A549 (cell line): ENCODE data around the gene ZNRF3. TPM values are rescaled to one million over a fixed set of nuclear protein-coding genes. Genes with fewer than 3 reads are reported as not detected.
A peak's percentile ranks its signal among the peaks of the same experiment; 100 is the strongest.

ENCODE experiments used
- ATAC-seq, 2 experiments: fragments of 200-7000 bp in 1 of 2; fragments of >200 bp in 1 of 2; cut with Nextera tagmentation in 1 of 2; cut with Tn5 transposase in 1 of 2; 3 replicates each; pipeline versions ENCODE4 v1.8.0 to v1.9.1; 2018 to 2020; ENCODE audit warnings: mild to moderate bottlenecking in 1 of 2, moderate library complexity in 1 of 2
- CTCF ChIA-PET: fragments of 300-600 bp; sonication (Branson Sonifier 250); formaldehyde crosslinking; extraction: SDS; loops from one replicate; lab custom pipeline; 2021; ENCODE audit warnings: antibody characterized with exemption, inconsistent platforms; lab: Yijun Ruan, JAX
- POLR2A ChIA-PET: fragments of 350-600 bp; formaldehyde crosslinking; extraction: SDS; loops from one replicate; lab custom pipeline; 2021; ENCODE audit warnings: antibody characterized with exemption, inconsistent platforms; lab: Yijun Ruan, JAX
- DNase-seq, 2 experiments: peaks; one replicate each; pipeline versions ENCODE4 v3.0.0 to v3.0.0-alpha.2; 2011 to 2016; ENCODE audit warnings: low read depth in 1 of 2, low spot score in 1 of 2
- FAIRE-seq: peaks from 2 replicates; lab custom pipeline; 2011; peaks lifted over from hg19 to GRCh38; lab: Jason Lieb, UNC
- H3K27ac ChIP-seq, 2 experiments: fragments of >200 bp; sonication (Bioruptor Twin); formaldehyde crosslinking; 3 replicates each; pipeline ENCODE4 v1.5.1; 2016 to 2017
- H3K4me1 ChIP-seq: fragments of >200 bp; sonication (Bioruptor Twin); formaldehyde crosslinking; 3 replicates; pipeline ENCODE4 v1.6.1; 2016
- H3K4me2 ChIP-seq: fragments of >200 bp; sonication (Bioruptor Twin); formaldehyde crosslinking; 3 replicates; pipeline ENCODE4 v1.6.1; 2016
- H3K4me3 ChIP-seq: fragments of >200 bp; sonication (Bioruptor Twin); formaldehyde crosslinking; 3 replicates; pipeline ENCODE4 v1.5.1; 2016
- H3K9me3 ChIP-seq: fragments of >200 bp; sonication (Bioruptor Twin); formaldehyde crosslinking; 3 replicates; pipeline ENCODE4 v1.6.1; 2016
- BHLHE40 ChIP-seq: IDR thresholded peaks from 2 replicates; pipeline ENCODE4 v1.6.1; 2012; ENCODE audit warnings: low read depth, low read length, inconsistent platforms
- CBX2 ChIP-seq: fragments of 200-600 bp; sonication (generic); IDR thresholded peaks from 2 replicates; pipeline ENCODE4 v1.6.1; 2016; ENCODE audit warnings: low read depth, mild to moderate bottlenecking, borderline replicate concordance
- E2F6 ChIP-seq: IDR thresholded peaks from 2 replicates; pipeline ENCODE4 v1.6.1; 2012; ENCODE audit warnings: low read depth, borderline replicate concordance
- EHF ChIP-seq: fragments of 250-450 bp; sonication (Bioruptor Pico); IDR thresholded peaks from 2 replicates; pipeline ENCODE4 v1.5.0; 2020; ENCODE audit warnings: mild to moderate bottlenecking
- EHMT2 ChIP-seq: fragments of 200-600 bp; sonication (generic); IDR thresholded peaks from 2 replicates; pipeline ENCODE4 v1.6.1; 2016; ENCODE audit warnings: antibody characterized with exemption, low read depth, mild to moderate bottlenecking, moderate library complexity
- FOSB ChIP-seq: fragments of 250-450 bp; sonication (Bioruptor Pico); IDR thresholded peaks from 2 replicates; pipeline ENCODE4 v1.5.0; 2020; ENCODE audit warnings: mild to moderate bottlenecking, moderate library complexity
- GATA3 ChIP-seq: IDR thresholded peaks from 2 replicates; pipeline ENCODE4 v1.6.1; 2012; ENCODE audit warnings: borderline replicate concordance
- HOXB13 ChIP-seq: fragments of 250-450 bp; sonication (Bioruptor Pico); IDR thresholded peaks from 2 replicates; pipeline ENCODE4 v1.5.0; 2020; ENCODE audit warnings: low read depth, mild to moderate bottlenecking, moderate library complexity
- HOXB5 ChIP-seq: fragments of 250-450 bp; sonication (Bioruptor Pico); IDR thresholded peaks from 2 replicates; pipeline ENCODE4 v1.5.0; 2020; ENCODE audit warnings: mild to moderate bottlenecking, moderate library complexity
- JUN ChIP-seq, 2 experiments: fragments of >200 bp; sonication (Bioruptor Twin); formaldehyde crosslinking; IDR thresholded peaks; 2 replicates in 1 of 2; 3 replicates in 1 of 2; pipeline ENCODE4 v1.6.1; 2016 to 2017
- JUNB ChIP-seq: fragments of >200 bp; sonication (Bioruptor Twin); formaldehyde crosslinking; IDR thresholded peaks from 2 replicates; pipeline ENCODE4 v1.6.1; 2016
- KDM1A ChIP-seq: fragments of 200-600 bp; sonication (generic); IDR thresholded peaks from 2 replicates; pipeline ENCODE4 v1.6.1; 2016; ENCODE audit warnings: low read depth, mild to moderate bottlenecking
- MAFK ChIP-seq: fragments of 450-650 bp; IDR thresholded peaks from 2 replicates; pipeline ENCODE4 v1.6.1; 2014; ENCODE audit not compliant: partially characterized antibody
- MAX ChIP-seq: IDR thresholded peaks from 2 replicates; pipeline ENCODE4 v1.6.1; 2012
- NR3C1 ChIP-seq: fragments of >200 bp; sonication (Bioruptor Twin); formaldehyde crosslinking; IDR thresholded peaks from 3 replicates; pipeline ENCODE4 v1.6.1; 2017
- PBX3 ChIP-seq: IDR thresholded peaks from 2 replicates; pipeline ENCODE4 v1.6.1; 2012
- PHF8 ChIP-seq: fragments of 200-600 bp; sonication (generic); IDR thresholded peaks from 2 replicates; pipeline ENCODE4 v1.6.1; 2016; ENCODE audit warnings: low read depth, mild to moderate bottlenecking, antibody characterized with exemption, moderate library complexity, borderline replicate concordance
- RCOR1 ChIP-seq: fragments of 150-350 bp; IDR thresholded peaks from 2 replicates; pipeline ENCODE4 v1.6.1; 2014; ENCODE audit warnings: antibody characterized with exemption, low read length, low read depth
- REST ChIP-seq: fragments of 200-600 bp; sonication (generic); IDR thresholded peaks from 2 replicates; pipeline ENCODE4 v1.6.1; 2016; ENCODE audit warnings: antibody characterized with exemption, mild to moderate bottlenecking, moderate library complexity
- RFX5 ChIP-seq: fragments of 450-650 bp; IDR thresholded peaks from 2 replicates; pipeline ENCODE4 v1.7.1; 2014; ENCODE audit warnings: antibody characterized with exemption, mild to moderate bottlenecking, moderate library complexity
- SREBF2 ChIP-seq: fragments of 450-650 bp; IDR thresholded peaks from 2 replicates; pipeline ENCODE4 v1.6.1; 2014; ENCODE audit warnings: mild to moderate bottlenecking, moderate library complexity
- TP53 ChIP-seq: fragments of 250-450 bp; sonication (Bioruptor Pico); IDR thresholded peaks from 2 replicates; pipeline ENCODE4 v1.5.0; 2021; ENCODE audit warnings: mild to moderate bottlenecking, moderate library complexity
- WGBS: methylation state at CpG from one replicate; pipeline ENCODE4 v1.1.6; 2017; ENCODE audit errors: missing lambda C conversion rate; 5-methylcytosine and 5-hydroxymethylcytosine counted together
- polyA plus RNA-seq, 4 experiments: library from polyadenylated mRNA; depleted of rRNA in 3 of 4; stranded (reverse); fragments of >200 nt; fragmentation: RNase III in 1 of 4; extraction: RNeasy Plus Mini Kit Qiagen cat#74134 plus additional on column Dnase treatment in 1 of 4; gene quantifications; 2 replicates in 3 of 4; 3 replicates in 1 of 4; pipeline ENCODE4 v1.2.3, GENCODE V29; 2011 to 2017

The ZNRF3 gene
- polyA plus RNA-seq, 2 of the 4 experiments (the other 2 are of a cell fraction): 4.6 to 6.9 TPM

GRCh38 chr22:28903080-28903479, 19.7 kb downstream of the ZNRF3 start:
- Histone ChIP-seq H3K4me2 (no peak overlapping the region), H3K4me3 (no peak overlapping the region), H3K4me1 (peaks cover 33% of the 10 kb centered on the region; the same call in 2 of the 3 replicates), H3K9me3 (no peaks in the 10 kb centered on the region), H3K27ac (no peak overlapping the region)
- ATAC-seq (no peak), FAIRE-seq (no peak), DNase-seq (no peak)
- TF ChIP-seq HOXB13 (CRISPR knock-in tag) (no peak), TP53 (CRISPR knock-in tag) (no peak), MAFK (no peak), EHF (CRISPR knock-in tag) (no peak), PBX3 (no peak), SREBF2 (no peak), MAX (no peak), RFX5 (no peak)
- CTCF ChIA-PET: interaction anchor here (0.7 to 1.2 kb wide), 2 partner anchors 20 to 23 kb away, joined by 3 read pairs; no protein-coding TSS in a partner anchor
- WGBS: 91% methylated on average over 11 of the region's 11 CpGs
- POLR2A ChIA-PET: no interaction called here

- POLR2A ChIA-PET: no interaction called here
- no peak overlapping the region for H3K4me2 ChIP-seq
- WGBS: 89% methylated on average over 6 of the region's 6 CpGs
Measured at GRCh38 chr22:28903729-28904128, 20.4 kb downstream of the ZNRF3 start.

More at GRCh38 chr22:28903729-28904128, 20.4 kb downstream of the ZNRF3 start:
- no peak for ATAC-seq
- CTCF ChIA-PET: interaction anchor here (0.9 kb wide), 1 partner anchor 11 kb away, joined by 3 read pairs; no protein-coding TSS in a partner anchor
- TF ChIP-seq FOSB (CRISPR knock-in tag) (no peak), JUNB (no peak), JUN (IDR thresholded peaks at IDR 0.05) (no peak), HOXB5 (no peak), CBX2 (no peak), RCOR1 (no peak), E2F6 (no peak), PHF8 (no peak), GATA3 (no peak), EHMT2 (no peak), BHLHE40 (no peak), HOXB13 (CRISPR knock-in tag) (no peak), EHF (CRISPR knock-in tag) (no peak), REST (no peak), KDM1A (no peak), PBX3 (no peak), MAX (no peak), NR3C1 (no peak)
- peaks cover 37% of the 10 kb centered on the region for H3K4me1 ChIP-seq
- peak overlapping the region in 1 of 2 experiments; percentile 54; a peak in 1 of 6 replicates for H3K27ac ChIP-seq
- H3K4me3 ChIP-seq: no peak overlapping the region
- no peak for DNase-seq
- FAIRE-seq: no peak
- no peaks in the 10 kb centered on the region for H3K9me3 ChIP-seq
